ENCODE data around the gene BPIFB3. TPM values are rescaled to one million over a fixed set of nuclear protein-coding genes. Genes with fewer than 3 reads are reported as not detected.

Gene BPIFB3
- total RNA-seq, 3 donors from 2014 or later (not counting 1 experiment from before 2014, with no cell fraction given): not detected

- DNase-seq (no peak), ATAC-seq (no peak)
- no peaks in the 10 kb centered on the region for H3K9me3 Mint-ChIP-seq
- H3K27ac Mint-ChIP-seq: no peak overlapping the region
- Histone ChIP-seq H3K9me3 (ENCODE audit: control insufficient read depth, insufficient read depth, low read length) (no peaks in the 10 kb centered on the region), H3K27ac (ENCODE audit: low read length) (no peak overlapping the region), H3K27me3 (ENCODE audit: control insufficient read depth, insufficient read depth, low read length) (no peaks in the 10 kb centered on the region), H3K4me1 (ENCODE audit: control insufficient read depth, insufficient read depth, low read length) (no peaks in the 10 kb centered on the region), H3K36me3 (ENCODE audit: control insufficient read depth, insufficient read depth, low read length) (no peaks in the 10 kb centered on the region), H3K4me3 (ENCODE audit: low read length) (no peak overlapping the region)
- H3K27me3 Mint-ChIP-seq (ENCODE audit: low read depth in 2 of 2): peaks cover 0 to 3% of the 10 kb centered on the region in 2 donors
- TF ChIP-seq, protein P1, sequence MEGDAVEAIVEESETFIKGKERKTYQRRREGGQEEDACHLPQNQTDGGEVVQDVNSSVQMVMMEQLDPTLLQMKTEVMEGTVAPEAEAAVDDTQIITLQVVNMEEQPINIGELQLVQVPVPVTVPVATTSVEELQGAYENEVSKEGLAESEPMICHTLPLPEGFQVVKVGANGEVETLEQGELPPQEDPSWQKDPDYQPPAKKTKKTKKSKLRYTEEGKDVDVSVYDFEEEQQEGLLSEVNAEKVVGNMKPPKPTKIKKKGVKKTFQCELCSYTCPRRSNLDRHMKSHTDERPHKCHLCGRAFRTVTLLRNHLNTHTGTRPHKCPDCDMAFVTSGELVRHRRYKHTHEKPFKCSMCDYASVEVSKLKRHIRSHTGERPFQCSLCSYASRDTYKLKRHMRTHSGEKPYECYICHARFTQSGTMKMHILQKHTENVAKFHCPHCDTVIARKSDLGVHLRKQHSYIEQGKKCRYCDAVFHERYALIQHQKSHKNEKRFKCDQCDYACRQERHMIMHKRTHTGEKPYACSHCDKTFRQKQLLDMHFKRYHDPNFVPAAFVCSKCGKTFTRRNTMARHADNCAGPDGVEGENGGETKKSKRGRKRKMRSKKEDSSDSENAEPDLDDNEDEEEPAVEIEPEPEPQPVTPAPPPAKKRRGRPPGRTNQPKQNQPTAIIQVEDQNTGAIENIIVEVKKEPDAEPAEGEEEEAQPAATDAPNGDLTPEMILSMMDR (IDR thresholded peaks at IDR 0.05): no peak
- H3K36me3 Mint-ChIP-seq: no peaks in the 10 kb centered on the region
- no peaks in the 10 kb centered on the region for H3K4me1 Mint-ChIP-seq
- intact Hi-C loops (cut with micrococcal nuclease): no loop called here
- H3K4me3 Mint-ChIP-seq: no peak overlapping the region
- WGBS (ENCODE audit: insufficient coverage): 79% methylated on average over 14 of the region's 14 CpGs
Observed at GRCh38 chr20:33061658-33062028, 7.9 kb downstream of the BPIFB3 start.

DNA sequence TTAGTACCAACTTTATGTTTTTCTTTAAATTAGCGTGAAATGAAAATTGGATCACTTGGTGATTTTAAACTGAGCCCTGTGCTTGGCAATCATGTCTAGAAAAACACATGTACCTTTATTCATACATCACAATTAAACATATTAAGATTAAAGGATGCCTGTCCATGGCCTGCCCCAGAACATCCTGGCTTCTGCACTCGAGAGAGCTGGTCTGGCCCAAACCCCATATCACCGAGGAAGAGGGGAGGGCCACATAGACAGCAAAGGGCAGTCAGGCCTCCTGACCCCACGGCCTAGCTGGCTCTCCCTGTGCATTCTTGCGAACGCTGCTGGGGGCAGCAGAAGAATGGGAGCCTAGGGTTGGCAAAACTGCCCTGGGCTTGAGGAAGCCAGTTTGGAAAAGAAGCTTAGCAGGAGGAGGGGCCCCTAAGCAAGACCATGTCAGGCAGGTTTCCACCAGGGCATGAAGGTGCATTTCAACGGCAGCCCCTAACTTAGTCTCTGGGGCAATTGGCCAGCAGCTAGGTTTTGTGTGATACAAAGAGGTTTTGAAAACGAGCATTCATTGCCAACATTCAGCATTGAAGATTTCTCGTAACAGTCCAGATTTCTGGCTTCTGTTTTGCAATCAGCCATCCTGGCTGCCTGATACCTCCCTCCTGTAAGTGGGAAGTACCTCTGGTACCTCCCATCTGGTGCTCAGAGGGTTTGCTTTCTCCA lies 8.6 kb downstream of the BPIFB3 start:
- Histone ChIP-seq H3K27me3 (ENCODE audit: control insufficient read depth, insufficient read depth, low read length) (no peaks in the 10 kb centered on the region), H3K4me3 (ENCODE audit: low read length) (no peak overlapping the region), H3K36me3 (ENCODE audit: control insufficient read depth, insufficient read depth, low read length) (no peaks in the 10 kb centered on the region), H3K4me1 (ENCODE audit: control insufficient read depth, insufficient read depth, low read length) (no peaks in the 10 kb centered on the region), H3K27ac (ENCODE audit: low read length) (no peak overlapping the region), H3K9me3 (ENCODE audit: control insufficient read depth, insufficient read depth, low read length) (no peaks in the 10 kb centered on the region)
- H3K36me3 Mint-ChIP-seq: no peaks in the 10 kb centered on the region
- no peak overlapping the region for H3K27ac Mint-ChIP-seq
- no peak for DNase-seq
- peaks cover 0 to 3% of the 10 kb centered on the region in 2 donors for H3K27me3 Mint-ChIP-seq (ENCODE audit: low read depth in 2 of 2)
- no peaks in the 10 kb centered on the region for H3K9me3 Mint-ChIP-seq
- no peaks in the 10 kb centered on the region for H3K4me1 Mint-ChIP-seq
- no peak for ATAC-seq
- 80% methylated on average over 9 of the region's 9 CpGs for WGBS (ENCODE audit: insufficient coverage)
- TF ChIP-seq, protein P1 (IDR thresholded peaks at IDR 0.05): no peak
- no peak overlapping the region for H3K4me3 Mint-ChIP-seq
- intact Hi-C loops (cut with micrococcal nuclease): no loop called here

DNA sequence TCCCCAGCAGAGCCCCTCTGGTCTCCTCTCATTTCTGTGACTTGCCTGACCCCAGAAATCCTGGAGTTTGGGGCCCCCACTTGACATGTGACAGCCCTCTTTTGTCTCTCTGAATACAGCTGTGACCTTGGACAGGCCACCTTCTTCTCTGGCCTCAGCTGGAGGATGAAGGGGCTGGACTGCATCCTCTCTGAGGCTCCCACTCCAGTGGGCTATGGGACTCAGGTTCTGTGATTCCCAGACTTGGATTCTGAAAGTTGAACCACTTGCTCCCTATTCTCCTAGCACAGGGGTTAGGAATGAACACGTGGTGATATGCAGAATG lies 9.1 kb downstream of the BPIFB3 start:
- Mint-ChIP-seq H3K9me3 (no peaks in the 10 kb centered on the region), H3K4me3 (no peak overlapping the region), H3K27ac (no peak overlapping the region), H3K4me1 (peaks cover 0 to under 1% of the 10 kb centered on the region in 2 donors), H3K36me3 (no peaks in the 10 kb centered on the region), H3K27me3 (ENCODE audit: low read depth in 2 of 2) (peaks cover 0 to 2% of the 10 kb centered on the region in 2 donors)
- 92% methylated on average over 1 of the region's 1 CpG for WGBS (ENCODE audit: insufficient coverage)
- no peaks in the 10 kb centered on the region for H3K36me3 ChIP-seq (ENCODE audit: control insufficient read depth, insufficient read depth, low read length)
- no peak overlapping the region for H3K27ac ChIP-seq (ENCODE audit: low read length)
- DNase-seq (no peak), ATAC-seq (no peak)
- intact Hi-C loops (cut with micrococcal nuclease): no loop called here
- H3K9me3 ChIP-seq (ENCODE audit: control insufficient read depth, insufficient read depth, low read length): no peaks in the 10 kb centered on the region
- no peak overlapping the region for H3K4me3 ChIP-seq (ENCODE audit: low read length)
- no peaks in the 10 kb centered on the region for H3K4me1 ChIP-seq (ENCODE audit: control insufficient read depth, insufficient read depth, low read length)
- H3K27me3 ChIP-seq (ENCODE audit: control insufficient read depth, insufficient read depth, low read length): no peaks in the 10 kb centered on the region
- TF ChIP-seq, protein P1 (IDR thresholded peaks at IDR 0.05): no peak

DNA sequence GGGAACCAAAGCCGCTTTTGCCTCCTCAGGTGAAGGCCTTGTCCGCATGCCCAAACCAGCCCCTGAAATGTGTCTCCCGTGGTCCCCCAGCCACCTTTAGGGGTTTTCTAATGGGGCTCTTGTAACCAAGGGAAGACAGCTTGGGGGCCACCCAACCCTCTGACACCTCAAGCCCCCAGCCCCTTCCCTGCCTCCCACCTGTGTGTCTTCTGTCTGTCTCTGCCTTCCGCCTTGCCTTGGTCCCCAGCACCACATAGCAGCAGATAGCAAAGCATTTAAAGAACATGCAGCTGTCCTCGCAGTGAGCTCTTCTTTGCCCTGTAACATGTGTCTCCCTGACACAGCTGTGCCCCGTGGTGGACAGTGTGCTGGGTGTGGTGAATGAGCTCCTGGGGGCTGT lies 9.6 kb downstream of the BPIFB3 start:
- H3K4me1 ChIP-seq (ENCODE audit: control insufficient read depth, insufficient read depth, low read length): no peaks in the 10 kb centered on the region
- H3K4me3 ChIP-seq (ENCODE audit: low read length): no peak overlapping the region
- 89% methylated on average over 6 of the region's 6 CpGs for WGBS (ENCODE audit: insufficient coverage)
- Mint-ChIP-seq H3K27ac (no peak overlapping the region), H3K9me3 (no peaks in the 10 kb centered on the region), H3K27me3 (ENCODE audit: low read depth in 2 of 2) (no peaks in the 10 kb centered on the region), H3K4me1 (peaks cover 0 to 4% of the 10 kb centered on the region in 2 donors), H3K4me3 (no peak overlapping the region), H3K36me3 (no peaks in the 10 kb centered on the region)
- no peaks in the 10 kb centered on the region for H3K27me3 ChIP-seq (ENCODE audit: control insufficient read depth, insufficient read depth, low read length)
- H3K9me3 ChIP-seq (ENCODE audit: control insufficient read depth, insufficient read depth, low read length): no peaks in the 10 kb centered on the region
- TF ChIP-seq, protein P1 (IDR thresholded peaks at IDR 0.05): no peak
- no peaks in the 10 kb centered on the region for H3K36me3 ChIP-seq (ENCODE audit: control insufficient read depth, insufficient read depth, low read length)
- DNase-seq (no peak), ATAC-seq (no peak)
- H3K27ac ChIP-seq (ENCODE audit: low read length): no peak overlapping the region
- intact Hi-C loops (cut with micrococcal nuclease): no loop called here

Data from natural killer cell (primary cell).